Omental fat pad (tissue), 4 donors: Measurements from ENCODE around the gene COMMD4. TPM values are rescaled to one million over a fixed set of nuclear protein-coding genes. Genes with fewer than 3 reads are reported as not detected.

Experiments
- ATAC-seq: fragments of 150-250 bp; one replicate; pipeline ENCODE4 v1.9.1; 2016; ENCODE audit warnings: mild to moderate bottlenecking, moderate library complexity; ENCODE audit not compliant: low FRiP score
- DNase-seq: peaks from one replicate; pipeline ENCODE4 v3.0.0-alpha.2; 2019; ENCODE audit warnings: low spot score
- total RNA-seq, 4 donors: library from RNA; depleted of rRNA; stranded (reverse); fragments of >200 nt; gene quantifications; one replicate each; pipeline ENCODE4 v1.1.0, GENCODE V29; 2016
- TF ChIP-seq, protein P1 (sequence below), 3 donors: fragments of 450-650 bp; IDR thresholded peaks; one replicate each; pipeline ENCODE4 v1.5.1; 2016 to 2017; ENCODE audit warnings: antibody characterized with exemption in 3 of 3, mild to moderate bottlenecking in 3 of 3, moderate library complexity in 2 of 3

Gene COMMD4
- total RNA-seq, 4 donors from 2014 or later, result 41.4 to 71.6 (median 50.7) TPM

DNA sequence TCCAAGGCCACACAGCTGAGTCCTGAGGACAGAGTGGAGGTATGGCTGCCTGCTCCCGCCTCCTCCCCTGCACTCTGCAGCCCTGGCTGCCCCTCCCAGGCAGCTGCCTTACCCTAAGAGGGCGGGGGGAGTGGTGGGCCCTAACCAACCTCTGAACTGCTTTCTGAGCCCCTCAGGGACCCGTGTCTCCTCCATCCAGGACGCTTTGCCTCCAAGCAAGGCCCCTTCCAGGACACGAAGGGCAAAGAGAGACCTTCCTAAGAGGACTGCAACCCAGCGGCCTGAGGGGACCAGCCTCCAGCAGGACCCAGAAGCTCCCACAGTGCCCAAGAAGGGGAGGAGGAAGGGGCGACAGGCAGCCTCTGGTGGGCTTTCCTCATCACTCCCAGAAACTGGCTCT, 18.6 kb downstream of the COMMD4 start:
- TF ChIP-seq, protein P1, sequence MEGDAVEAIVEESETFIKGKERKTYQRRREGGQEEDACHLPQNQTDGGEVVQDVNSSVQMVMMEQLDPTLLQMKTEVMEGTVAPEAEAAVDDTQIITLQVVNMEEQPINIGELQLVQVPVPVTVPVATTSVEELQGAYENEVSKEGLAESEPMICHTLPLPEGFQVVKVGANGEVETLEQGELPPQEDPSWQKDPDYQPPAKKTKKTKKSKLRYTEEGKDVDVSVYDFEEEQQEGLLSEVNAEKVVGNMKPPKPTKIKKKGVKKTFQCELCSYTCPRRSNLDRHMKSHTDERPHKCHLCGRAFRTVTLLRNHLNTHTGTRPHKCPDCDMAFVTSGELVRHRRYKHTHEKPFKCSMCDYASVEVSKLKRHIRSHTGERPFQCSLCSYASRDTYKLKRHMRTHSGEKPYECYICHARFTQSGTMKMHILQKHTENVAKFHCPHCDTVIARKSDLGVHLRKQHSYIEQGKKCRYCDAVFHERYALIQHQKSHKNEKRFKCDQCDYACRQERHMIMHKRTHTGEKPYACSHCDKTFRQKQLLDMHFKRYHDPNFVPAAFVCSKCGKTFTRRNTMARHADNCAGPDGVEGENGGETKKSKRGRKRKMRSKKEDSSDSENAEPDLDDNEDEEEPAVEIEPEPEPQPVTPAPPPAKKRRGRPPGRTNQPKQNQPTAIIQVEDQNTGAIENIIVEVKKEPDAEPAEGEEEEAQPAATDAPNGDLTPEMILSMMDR (IDR thresholded peaks at IDR 0.05), result no peak
- no peak for DNase-seq

GRCh38 chr15:75355369-75355768, 19.5 kb downstream of the COMMD4 start:
- no peak for ATAC-seq
- no peak for DNase-seq
- TF ChIP-seq, protein P1 (IDR thresholded peaks at IDR 0.05), result no peak

More for the DNA sequence above, 18.6 kb downstream of the COMMD4 start:
- ATAC-seq, result no peak

DNA sequence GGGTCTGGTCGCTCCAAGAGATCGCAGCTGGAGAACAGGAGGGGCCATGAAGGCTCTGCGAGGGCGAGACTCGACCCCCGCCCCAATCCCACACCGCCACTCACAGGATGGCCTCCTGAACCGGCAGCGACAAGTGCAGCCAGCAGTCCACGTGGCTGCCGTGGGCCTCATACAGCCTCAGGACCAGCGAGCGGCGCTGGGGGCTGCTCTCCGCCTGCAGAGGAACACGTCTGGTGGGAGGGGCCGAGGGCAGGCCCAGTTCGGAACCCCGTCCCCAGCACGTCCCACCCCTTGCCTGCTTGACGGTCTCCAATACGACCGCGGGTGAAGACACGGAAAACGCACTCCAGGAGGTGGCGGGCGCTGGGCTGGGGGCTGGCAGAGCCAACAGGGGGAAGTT, 20.1 kb downstream of the COMMD4 start:
- no peak for DNase-seq
- TF ChIP-seq, protein P1 (IDR thresholded peaks at IDR 0.05), result no peak
- no peak for ATAC-seq

- ATAC-seq (no peak), DNase-seq (no peak)
- TF ChIP-seq, protein P1 (IDR thresholded peaks at IDR 0.05), result no peak
Observed at GRCh38 chr15:75356517-75356916, 20.7 kb downstream of the COMMD4 start.

- DNase-seq (no peak), ATAC-seq (no peak)
- TF ChIP-seq, protein P1 (IDR thresholded peaks at IDR 0.05), result no peak
Observed at GRCh38 chr15:75357976-75358673, 22.3 kb downstream of the COMMD4 start.

DNA sequence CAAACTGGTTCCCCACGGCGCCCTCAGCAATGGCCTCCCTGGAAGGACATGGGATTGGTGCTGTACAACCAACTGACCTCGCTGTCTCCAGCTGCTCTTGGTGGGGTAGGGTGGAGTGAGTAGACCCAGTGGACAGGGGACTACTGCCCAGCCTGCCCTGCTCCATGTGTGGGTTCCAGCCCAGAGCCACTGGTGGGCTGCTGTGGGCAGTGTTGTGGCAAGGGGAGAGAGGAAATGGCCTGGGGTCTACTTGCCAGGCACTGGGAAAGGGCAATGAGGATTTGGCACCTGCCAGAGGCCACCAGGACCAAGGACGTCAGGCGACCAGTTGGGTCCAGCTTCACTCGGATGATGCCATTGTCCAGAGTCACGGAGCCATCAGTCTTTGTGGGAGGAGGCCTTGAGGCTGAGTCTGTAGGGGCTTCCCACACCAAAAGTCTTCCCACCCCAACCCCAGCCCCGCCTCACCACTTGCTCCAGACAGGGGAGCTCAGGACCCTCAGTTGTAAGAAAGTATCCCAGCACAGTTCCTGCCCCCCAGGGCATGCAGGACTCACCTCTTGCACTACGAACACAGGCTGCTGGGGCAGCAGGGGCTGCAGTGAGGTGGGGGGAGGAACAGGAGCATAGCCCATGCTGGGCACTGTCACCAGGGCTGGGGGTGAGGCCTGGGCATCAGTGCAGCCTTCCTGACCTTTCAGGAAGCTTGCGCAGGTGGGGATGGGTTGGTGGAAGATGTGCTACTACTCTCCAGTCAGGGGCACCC, 23.1 kb downstream of the COMMD4 start:
- TF ChIP-seq, protein P1 (IDR thresholded peaks at IDR 0.05), result no peak
- DNase-seq (no peak), ATAC-seq (no peak)
